Progenitor cell of endocrine pancreas (in vitro differentiated cells): ENCODE data around the gene GPR26. TPM values are rescaled to one million over a fixed set of nuclear protein-coding genes. Genes with fewer than 3 reads are reported as not detected.

Experiments
- DNase-seq: peaks from one replicate; pipeline ENCODE4 v3.0.0; 2021; ENCODE audit warnings: low spot score; ENCODE audit not compliant: unreplicated experiment
- H3K27ac Mint-ChIP-seq: 2 replicates; pipeline ENCODE4 v1.8.0; 2021; ENCODE audit warnings: mild to moderate bottlenecking, moderate library complexity, mixed read lengths
- H3K27me3 Mint-ChIP-seq: 2 replicates; pipeline ENCODE4 v1.8.0; 2021; ENCODE audit warnings: mixed read lengths
- H3K36me3 Mint-ChIP-seq: 2 replicates; pipeline ENCODE4 v1.8.0; 2022; ENCODE audit warnings: mixed read lengths; ENCODE audit not compliant: insufficient read depth
- H3K4me1 Mint-ChIP-seq: 2 replicates; pipeline ENCODE4 v1.8.0; 2021; ENCODE audit warnings: low read depth, mixed read lengths
- H3K4me3 Mint-ChIP-seq: 2 replicates; pipeline ENCODE4 v1.8.0; 2021; ENCODE audit warnings: low read depth, mild to moderate bottlenecking, moderate library complexity, mixed read lengths
- H3K9me3 Mint-ChIP-seq: 2 replicates; pipeline ENCODE4 v1.8.0; 2021; ENCODE audit warnings: low read depth, mixed read lengths
- CTCF ChIP-seq: fragments of 200-600 bp; sonication (generic); IDR thresholded peaks from one replicate; pipeline ENCODE4 v1.5.0; 2021; ENCODE audit warnings: antibody characterized with exemption, mild to moderate bottlenecking; ENCODE audit not compliant: unreplicated experiment
- total RNA-seq: library from RNA; stranded (reverse); gene quantifications from 2 replicates; pipeline ENCODE4 v1.2.1, GENCODE V29; 2021

The GPR26 gene
- total RNA-seq, 1 donor from 2014 or later: not detected

- no peak overlapping the region for H3K27ac Mint-ChIP-seq
Observed at GRCh38 chr10:123682477-123682876, 16.3 kb downstream of the GPR26 start.

GRCh38 chr10:123683459-123683858, 17.3 kb downstream of the GPR26 start:
- TF ChIP-seq CTCF: no peak
- Mint-ChIP-seq H3K27me3 (peaks cover 20% of the 10 kb centered on the region), H3K9me3 (no peaks in the 10 kb centered on the region), H3K4me3 (no peak overlapping the region), H3K4me1 (no peaks in the 10 kb centered on the region), H3K27ac (no peak overlapping the region), H3K36me3 (no peaks in the 10 kb centered on the region)
- DNase-seq: no peak

More at GRCh38 chr10:123682477-123682876, 16.3 kb downstream of the GPR26 start:
- Mint-ChIP-seq H3K9me3 (no peaks in the 10 kb centered on the region), H3K4me3 (no peak overlapping the region), H3K27me3 (peaks cover 20% of the 10 kb centered on the region), H3K4me1 (no peaks in the 10 kb centered on the region), H3K36me3 (no peaks in the 10 kb centered on the region)
- no peak for TF ChIP-seq CTCF
- DNase-seq: no peak

GRCh38 chr10:123683865-123684264, 17.7 kb downstream of the GPR26 start:
- peaks cover 22% of the 10 kb centered on the region for H3K27me3 Mint-ChIP-seq
- TF ChIP-seq CTCF: no peak
- no peak overlapping the region for H3K4me3 Mint-ChIP-seq
- no peak overlapping the region for H3K27ac Mint-ChIP-seq
- no peak for DNase-seq
- no peaks in the 10 kb centered on the region for H3K36me3 Mint-ChIP-seq
- H3K4me1 Mint-ChIP-seq: no peaks in the 10 kb centered on the region
- no peaks in the 10 kb centered on the region for H3K9me3 Mint-ChIP-seq

DNA sequence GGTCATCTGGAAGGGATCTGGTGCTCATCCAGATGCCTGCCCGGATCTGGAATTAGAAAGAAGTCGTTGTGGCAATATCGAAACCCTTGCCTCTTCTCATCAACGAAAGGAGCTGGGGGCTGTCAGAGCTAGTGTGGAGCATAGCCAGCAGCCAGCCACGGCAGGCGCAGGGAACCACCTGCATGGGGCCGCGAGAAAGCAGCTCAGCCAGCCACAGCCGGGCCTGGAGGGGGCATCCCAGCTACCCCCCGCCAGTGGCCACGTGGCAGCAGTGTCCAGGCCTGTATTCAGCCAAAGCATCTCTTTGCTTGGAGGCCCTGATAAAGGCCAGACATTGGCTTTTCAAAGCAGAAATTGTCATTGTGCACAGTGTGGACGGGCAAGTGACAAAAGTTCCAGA, 19.1 kb downstream of the GPR26 start:
- peaks cover 23% of the 10 kb centered on the region for H3K27me3 Mint-ChIP-seq
- no peak for DNase-seq
- H3K9me3 Mint-ChIP-seq: no peaks in the 10 kb centered on the region
- H3K27ac Mint-ChIP-seq: no peak overlapping the region
- H3K4me1 Mint-ChIP-seq: no peaks in the 10 kb centered on the region
- no peak overlapping the region for H3K4me3 Mint-ChIP-seq
- no peaks in the 10 kb centered on the region for H3K36me3 Mint-ChIP-seq
- TF ChIP-seq CTCF: no peak

DNA sequence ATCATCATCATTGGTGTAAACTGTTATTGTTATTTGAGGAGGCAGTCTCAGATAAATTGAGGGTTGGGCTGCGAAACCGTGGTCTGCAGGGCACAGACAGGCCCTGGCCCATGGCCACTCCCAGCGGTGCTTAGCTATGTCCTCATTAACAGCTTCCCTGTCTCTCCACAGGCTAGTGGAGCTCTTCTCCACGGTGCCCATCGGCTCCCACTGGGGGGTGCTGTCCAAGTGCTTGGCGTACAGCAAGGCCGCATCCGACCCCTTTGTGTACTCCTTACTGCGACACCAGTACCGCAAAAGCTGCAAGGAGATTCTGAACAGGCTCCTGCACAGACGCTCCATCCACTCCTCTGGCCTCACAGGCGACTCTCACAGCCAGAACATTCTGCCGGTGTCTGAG, 21.6 kb downstream of the GPR26 start:
- no peak for DNase-seq
- Mint-ChIP-seq H3K9me3 (no peaks in the 10 kb centered on the region), H3K36me3 (no peaks in the 10 kb centered on the region), H3K27ac (no peak overlapping the region), H3K4me3 (no peak overlapping the region), H3K4me1 (no peaks in the 10 kb centered on the region), H3K27me3 (peaks cover 24% of the 10 kb centered on the region)
- TF ChIP-seq CTCF: no peak
